ENCODE results near the gene AKNAD1.

AKNAD1 gene

DNA sequence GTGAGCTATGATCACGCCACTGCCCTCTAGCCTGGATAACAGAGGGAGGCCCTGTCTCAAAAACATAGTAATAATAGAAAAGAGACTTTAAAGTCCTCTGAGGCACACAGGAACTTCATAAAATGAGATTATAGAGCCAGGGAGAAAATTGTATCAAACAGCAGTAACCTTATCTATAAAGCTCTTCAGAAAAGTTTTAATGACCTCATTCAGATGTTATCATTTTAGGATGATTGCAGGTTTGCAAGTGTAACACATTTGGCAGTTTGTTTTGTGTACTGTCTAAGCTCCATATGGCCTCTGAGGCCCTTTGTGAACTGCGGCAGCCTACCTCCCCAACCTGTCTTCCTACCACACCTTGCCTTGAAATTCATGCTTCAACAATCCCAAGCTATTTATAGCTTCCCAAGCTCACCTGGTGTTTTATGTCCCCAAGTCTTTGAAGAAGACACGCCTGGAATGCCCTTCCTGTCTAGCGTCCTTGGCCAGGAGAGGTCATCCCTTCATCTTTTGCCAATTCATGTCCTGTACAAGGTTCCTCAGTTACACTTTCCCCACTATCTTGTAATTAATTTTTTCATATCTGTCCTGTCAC, 8.5 kb upstream of the AKNAD1 start:
- no peak overlapping the region for H2AFZ ChIP-seq (ENCODE audit: low read depth, low read length)

DNA sequence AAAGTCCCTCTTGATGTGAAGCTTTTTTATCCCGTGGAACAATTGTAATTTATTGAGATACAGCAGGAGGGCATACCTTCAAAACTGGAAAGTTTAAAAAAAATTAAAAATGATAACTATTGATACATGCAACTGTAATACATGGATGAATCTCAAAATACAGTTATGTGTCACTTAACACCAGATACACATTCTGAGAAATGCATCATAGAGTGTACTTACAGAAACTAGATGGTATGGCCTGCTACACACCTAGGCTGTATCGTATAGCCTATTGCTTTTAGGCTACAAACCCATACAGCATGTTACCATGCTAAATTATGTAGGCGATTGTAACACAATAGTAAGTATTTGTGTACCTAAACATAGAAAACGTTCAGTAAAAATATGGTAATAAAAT, 7.1 kb upstream of the AKNAD1 start:
- Histone ChIP-seq H3K4me3 (ENCODE audit: low read depth in 1 of 2, low read length in 2 of 2) (no peak overlapping the region), H3K79me2 (ENCODE audit: insufficient read depth, low read length) (no peaks in the 10 kb centered on the region)
- ATAC-seq (ENCODE audit: insufficient read depth, low read depth), result no peak

More for the DNA sequence above, 8.5 kb upstream of the AKNAD1 start:
- no peaks in the 10 kb centered on the region for H3K36me3 ChIP-seq (ENCODE audit: insufficient read depth, low read length)
- H3K27ac ChIP-seq (ENCODE audit: low read length), result no peak overlapping the region
- H3K79me2 ChIP-seq (ENCODE audit: insufficient read depth, low read length), result no peaks in the 10 kb centered on the region
- H3K9ac ChIP-seq (ENCODE audit: low read depth, low read length), result no peak overlapping the region
- no peak for DNase-seq
- no peak for TF ChIP-seq EZH2 (IDR thresholded peaks at IDR 0.05; ENCODE audit: borderline replicate concordance, low read depth, low read length, severe bottlenecking)
- TF ChIP-seq, protein P1, sequence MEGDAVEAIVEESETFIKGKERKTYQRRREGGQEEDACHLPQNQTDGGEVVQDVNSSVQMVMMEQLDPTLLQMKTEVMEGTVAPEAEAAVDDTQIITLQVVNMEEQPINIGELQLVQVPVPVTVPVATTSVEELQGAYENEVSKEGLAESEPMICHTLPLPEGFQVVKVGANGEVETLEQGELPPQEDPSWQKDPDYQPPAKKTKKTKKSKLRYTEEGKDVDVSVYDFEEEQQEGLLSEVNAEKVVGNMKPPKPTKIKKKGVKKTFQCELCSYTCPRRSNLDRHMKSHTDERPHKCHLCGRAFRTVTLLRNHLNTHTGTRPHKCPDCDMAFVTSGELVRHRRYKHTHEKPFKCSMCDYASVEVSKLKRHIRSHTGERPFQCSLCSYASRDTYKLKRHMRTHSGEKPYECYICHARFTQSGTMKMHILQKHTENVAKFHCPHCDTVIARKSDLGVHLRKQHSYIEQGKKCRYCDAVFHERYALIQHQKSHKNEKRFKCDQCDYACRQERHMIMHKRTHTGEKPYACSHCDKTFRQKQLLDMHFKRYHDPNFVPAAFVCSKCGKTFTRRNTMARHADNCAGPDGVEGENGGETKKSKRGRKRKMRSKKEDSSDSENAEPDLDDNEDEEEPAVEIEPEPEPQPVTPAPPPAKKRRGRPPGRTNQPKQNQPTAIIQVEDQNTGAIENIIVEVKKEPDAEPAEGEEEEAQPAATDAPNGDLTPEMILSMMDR (IDR thresholded peaks at IDR 0.05; ENCODE audit: borderline replicate concordance, extremely low read depth, low read length, poor library complexity, severe bottlenecking), result no peak
- H3K4me2 ChIP-seq (ENCODE audit: insufficient read depth, low read length), result no peak overlapping the region
- no peaks in the 10 kb centered on the region for H3K27me3 ChIP-seq (ENCODE audit: insufficient read depth, low read length, poor library complexity)
- H3K4me1 ChIP-seq (ENCODE audit: insufficient read depth, low read length), result no peaks in the 10 kb centered on the region
- H4K20me1 ChIP-seq (ENCODE audit: insufficient read depth, low read length), result no peaks in the 10 kb centered on the region
- ATAC-seq (ENCODE audit: insufficient read depth, low read depth), result no peak
- no peaks in the 10 kb centered on the region for H3K9me3 ChIP-seq (ENCODE audit: insufficient read depth, low read length, severe bottlenecking)
- no peak overlapping the region for H3K4me3 ChIP-seq (ENCODE audit: low read depth in 1 of 2, low read length in 2 of 2)

DNA sequence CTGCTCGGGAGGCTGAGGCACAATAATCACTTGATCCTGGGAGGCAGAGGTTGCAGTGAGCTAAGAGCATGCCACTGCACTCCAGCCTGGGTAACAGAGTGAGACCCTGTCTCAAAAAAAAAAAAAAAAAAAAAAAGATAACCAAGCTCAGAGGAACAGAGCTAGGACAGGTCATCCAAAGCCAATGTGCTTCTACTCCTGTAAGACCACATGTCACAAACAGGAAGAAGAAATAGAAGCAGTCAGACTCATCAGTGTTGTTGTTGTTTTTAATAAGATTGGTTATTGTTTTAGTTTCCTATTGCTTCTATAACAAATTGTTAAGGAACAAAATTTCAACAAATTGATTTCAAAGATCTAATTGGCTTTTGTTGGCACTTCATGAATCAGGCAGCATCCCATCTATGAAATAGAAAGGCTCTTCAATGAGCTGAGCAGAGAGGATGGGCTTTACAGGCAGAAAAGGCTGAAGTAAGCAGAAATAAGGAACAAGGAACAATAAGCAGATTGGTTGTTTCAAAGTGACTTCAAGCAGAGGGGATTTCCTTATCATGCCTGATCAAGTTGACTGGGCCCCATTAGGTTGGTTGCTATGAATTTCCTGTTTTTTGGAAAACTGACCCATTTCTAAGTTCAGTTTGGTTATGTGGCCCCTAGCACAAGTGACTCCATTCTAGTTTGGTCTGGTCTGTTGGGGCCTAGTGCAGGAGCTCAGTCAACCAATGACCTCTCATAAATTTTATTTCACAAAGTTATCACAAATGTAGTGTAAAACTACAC, 6.0 kb upstream of the AKNAD1 start:
- Histone ChIP-seq H2AFZ (ENCODE audit: low read depth, low read length) (peak overlapping the region; percentile 29; the same call in 1 of the 2 replicates), H3K36me3 (ENCODE audit: insufficient read depth, low read length) (no peaks in the 10 kb centered on the region), H3K4me1 (ENCODE audit: insufficient read depth, low read length) (no peaks in the 10 kb centered on the region), H3K27me3 (ENCODE audit: insufficient read depth, low read length, poor library complexity) (no peaks in the 10 kb centered on the region), H3K4me3 (ENCODE audit: low read depth in 1 of 2, low read length in 2 of 2) (no peak overlapping the region), H3K9me3 (ENCODE audit: insufficient read depth, low read length, severe bottlenecking) (no peaks in the 10 kb centered on the region), H4K20me1 (ENCODE audit: insufficient read depth, low read length) (no peaks in the 10 kb centered on the region), H3K79me2 (ENCODE audit: insufficient read depth, low read length) (no peaks in the 10 kb centered on the region), H3K9ac (ENCODE audit: low read depth, low read length) (no peak overlapping the region), H3K27ac (ENCODE audit: low read length) (no peak overlapping the region), H3K4me2 (ENCODE audit: insufficient read depth, low read length) (no peak overlapping the region)
- ATAC-seq (ENCODE audit: insufficient read depth, low read depth), result no peak
- DNase-seq, result no peak
- no peak for TF ChIP-seq EZH2 (IDR thresholded peaks at IDR 0.05; ENCODE audit: borderline replicate concordance, low read depth, low read length, severe bottlenecking)
- TF ChIP-seq, protein P1 (IDR thresholded peaks at IDR 0.05; ENCODE audit: borderline replicate concordance, extremely low read depth, low read length, poor library complexity, severe bottlenecking), result no peak

More for the DNA sequence above, 7.1 kb upstream of the AKNAD1 start:
- Histone ChIP-seq H3K36me3 (ENCODE audit: insufficient read depth, low read length) (no peaks in the 10 kb centered on the region), H3K27ac (ENCODE audit: low read length) (no peak overlapping the region), H2AFZ (ENCODE audit: low read depth, low read length) (no peak overlapping the region), H3K4me1 (ENCODE audit: insufficient read depth, low read length) (no peaks in the 10 kb centered on the region), H3K4me2 (ENCODE audit: insufficient read depth, low read length) (no peak overlapping the region), H3K27me3 (ENCODE audit: insufficient read depth, low read length, poor library complexity) (no peaks in the 10 kb centered on the region), H3K9me3 (ENCODE audit: insufficient read depth, low read length, severe bottlenecking) (no peaks in the 10 kb centered on the region), H3K9ac (ENCODE audit: low read depth, low read length) (no peak overlapping the region), H4K20me1 (ENCODE audit: insufficient read depth, low read length) (no peaks in the 10 kb centered on the region)
- TF ChIP-seq, protein P1 (IDR thresholded peaks at IDR 0.05; ENCODE audit: borderline replicate concordance, extremely low read depth, low read length, poor library complexity, severe bottlenecking), result no peak
- no peak for TF ChIP-seq EZH2 (IDR thresholded peaks at IDR 0.05; ENCODE audit: borderline replicate concordance, low read depth, low read length, severe bottlenecking)
- DNase-seq, result no peak
